ENCODE data around the gene DNASE1L3.
"Not testable (repeated sequence)": the region's sequence is repeated elsewhere in the genome, so short reads cannot be mapped to it uniquely, and the experiment has no call there.

The DNASE1L3 gene, protein sequence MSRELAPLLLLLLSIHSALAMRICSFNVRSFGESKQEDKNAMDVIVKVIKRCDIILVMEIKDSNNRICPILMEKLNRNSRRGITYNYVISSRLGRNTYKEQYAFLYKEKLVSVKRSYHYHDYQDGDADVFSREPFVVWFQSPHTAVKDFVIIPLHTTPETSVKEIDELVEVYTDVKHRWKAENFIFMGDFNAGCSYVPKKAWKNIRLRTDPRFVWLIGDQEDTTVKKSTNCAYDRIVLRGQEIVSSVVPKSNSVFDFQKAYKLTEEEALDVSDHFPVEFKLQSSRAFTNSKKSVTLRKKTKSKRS

DNA sequence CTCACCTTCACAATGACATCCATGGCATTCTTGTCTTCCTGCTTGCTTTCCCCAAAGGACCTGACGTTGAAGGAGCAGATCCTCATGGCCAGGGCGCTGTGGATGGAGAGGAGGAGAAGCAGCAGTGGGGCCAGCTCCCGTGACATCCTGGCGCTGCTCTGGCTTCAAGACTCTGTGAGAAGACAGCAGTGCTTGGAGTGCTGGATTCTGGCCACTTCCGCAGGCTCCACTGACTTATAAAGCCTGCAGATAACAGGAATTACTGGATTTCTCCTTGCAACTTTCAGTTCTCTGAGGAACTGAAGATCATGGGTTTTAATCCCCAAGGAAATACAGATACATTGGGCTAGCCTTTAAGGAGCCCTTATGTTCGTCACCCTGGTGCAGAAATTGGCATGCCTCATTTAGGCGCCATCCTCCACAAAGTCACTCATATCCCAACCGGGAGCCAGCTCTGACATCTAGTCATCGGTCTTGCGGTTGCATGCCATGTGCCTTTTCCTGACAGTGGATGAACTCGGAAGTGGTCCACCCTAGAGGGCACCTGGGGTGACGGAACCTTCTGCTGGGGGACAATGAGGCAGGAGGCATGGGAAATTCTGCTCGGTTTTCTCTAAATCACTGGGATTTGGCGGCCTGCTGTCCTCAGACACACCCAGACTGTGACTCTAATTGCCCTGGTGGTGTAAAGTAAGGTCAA, at the start of gene DNASE1L3:
TSS of gene DNASE1L3 (minus strand) at position 212 of the 700 bp plus-strand sequence. CDS start at position 146, 66 bp downstream.
- no peak for DNase-seq (ENCODE audit: low read depth, low spot score)

DNA sequence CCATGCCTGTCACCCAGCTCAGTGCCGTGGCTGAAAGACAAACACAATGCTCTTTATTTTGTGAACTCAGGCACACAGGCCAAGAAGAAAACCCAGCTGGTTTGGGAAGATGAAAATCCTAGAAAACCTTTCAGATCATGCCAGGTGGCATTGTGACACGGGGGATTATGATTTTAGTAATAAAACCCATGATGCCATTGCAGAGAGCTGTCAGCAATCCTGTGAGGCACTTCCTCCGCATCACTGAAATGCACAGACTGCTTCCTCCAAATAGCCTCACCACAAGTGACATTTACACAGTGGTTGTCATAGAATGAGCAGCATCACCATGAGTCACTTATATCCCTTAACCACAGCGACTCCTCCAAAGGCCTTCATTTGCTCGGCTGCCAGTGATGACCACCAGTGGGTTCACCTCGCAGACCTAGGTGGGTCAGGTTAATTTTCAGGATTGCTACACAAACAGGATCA, 49.5 kb upstream of the DNASE1L3 start:
- no peak for DNase-seq (ENCODE audit: low read depth, low spot score)

DNA sequence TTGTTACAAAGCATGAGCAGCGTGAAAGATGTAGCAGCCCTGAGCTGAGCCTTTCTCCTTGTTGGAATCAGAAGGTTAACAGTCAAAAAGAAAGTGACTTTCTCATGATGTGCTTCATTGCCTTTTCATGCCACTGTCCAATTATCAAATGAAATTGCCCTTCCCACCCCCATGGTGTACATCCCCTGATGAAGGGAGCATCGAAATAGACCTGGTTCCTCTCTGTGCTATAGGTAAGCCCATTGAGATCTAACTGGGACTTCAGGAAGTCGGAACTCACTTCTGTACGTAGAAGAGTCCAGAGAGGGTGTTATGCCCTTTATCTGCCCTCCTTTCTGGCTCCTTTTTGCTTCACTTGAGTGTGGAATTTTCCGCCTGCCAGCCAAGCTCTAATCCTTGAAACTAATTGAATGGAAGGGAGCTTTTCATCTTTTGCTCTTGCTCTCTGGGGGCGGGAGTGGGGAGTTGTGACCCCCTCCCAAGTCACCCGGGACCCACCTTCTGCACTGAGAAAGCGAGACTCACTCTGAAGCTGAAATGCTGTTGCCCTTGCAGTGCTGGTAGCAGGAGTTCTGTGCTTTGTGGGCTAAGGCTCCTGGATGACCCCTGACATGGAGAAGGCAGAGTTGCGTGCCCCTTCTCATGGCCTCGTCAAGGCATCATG, 47.8 kb upstream of the DNASE1L3 start:
- no peak for DNase-seq (ENCODE audit: low read depth, low spot score)

DNA sequence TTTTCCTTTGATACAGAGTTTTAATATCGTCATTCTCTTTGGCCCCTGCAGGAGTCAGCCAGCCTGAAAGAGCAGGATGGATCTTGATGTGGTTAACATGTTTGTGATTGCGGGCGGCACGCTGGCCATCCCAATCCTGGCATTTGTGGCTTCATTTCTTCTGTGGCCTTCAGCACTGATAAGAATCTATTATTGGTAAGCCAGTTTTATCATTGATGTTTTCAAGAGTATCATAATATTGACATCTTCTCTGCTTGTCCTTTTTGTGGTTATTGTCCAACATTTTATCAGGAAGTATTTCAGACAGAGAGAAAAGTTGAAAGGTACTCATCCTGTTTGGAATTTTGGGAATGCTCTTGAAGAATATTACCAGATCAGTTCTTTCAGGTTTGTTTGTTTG, 45.7 kb upstream of the DNASE1L3 start:
- DNase-seq (ENCODE audit: low read depth, low spot score) = no peak

DNA sequence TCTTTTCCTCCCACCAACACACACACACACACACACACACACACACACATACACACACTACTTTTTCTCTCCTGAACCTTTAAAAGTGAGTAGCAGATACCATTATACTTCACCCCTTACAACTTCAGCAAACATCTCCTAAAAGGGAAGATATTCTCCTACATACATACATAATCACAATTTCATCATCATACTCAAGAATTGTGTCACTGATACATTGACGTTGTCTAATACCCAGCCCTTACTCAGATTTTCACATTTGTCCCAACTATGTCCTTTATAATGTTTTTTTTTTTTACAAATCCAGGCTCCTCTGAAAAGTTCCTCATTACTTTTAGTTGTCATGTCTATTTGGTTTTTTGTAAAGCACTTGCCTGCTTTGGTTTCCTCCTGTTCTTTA, 45.3 kb upstream of the DNASE1L3 start:
- DNase-seq (ENCODE audit: low read depth, low spot score) = no peak

DNA sequence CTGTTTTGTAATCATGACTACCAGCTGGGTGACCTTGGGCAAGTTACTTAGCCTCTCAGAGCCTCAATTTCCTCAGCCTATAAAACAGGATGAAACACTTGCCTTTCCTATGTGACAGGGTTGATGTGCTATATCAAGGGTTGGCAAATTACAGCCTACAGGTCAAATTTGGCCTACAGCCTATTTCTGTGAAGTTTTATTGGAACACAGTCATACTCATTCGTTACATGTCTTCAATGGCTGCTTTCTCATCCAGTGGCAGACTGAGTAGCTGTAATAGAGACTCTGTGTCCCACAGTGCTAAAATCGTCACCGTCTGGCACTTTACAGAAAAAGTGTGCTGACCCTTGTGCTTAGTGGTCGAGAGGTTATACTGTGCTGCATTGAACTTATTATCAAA, 43.4 kb upstream of the DNASE1L3 start:
- no peak for DNase-seq (ENCODE audit: low read depth, low spot score)

DNA sequence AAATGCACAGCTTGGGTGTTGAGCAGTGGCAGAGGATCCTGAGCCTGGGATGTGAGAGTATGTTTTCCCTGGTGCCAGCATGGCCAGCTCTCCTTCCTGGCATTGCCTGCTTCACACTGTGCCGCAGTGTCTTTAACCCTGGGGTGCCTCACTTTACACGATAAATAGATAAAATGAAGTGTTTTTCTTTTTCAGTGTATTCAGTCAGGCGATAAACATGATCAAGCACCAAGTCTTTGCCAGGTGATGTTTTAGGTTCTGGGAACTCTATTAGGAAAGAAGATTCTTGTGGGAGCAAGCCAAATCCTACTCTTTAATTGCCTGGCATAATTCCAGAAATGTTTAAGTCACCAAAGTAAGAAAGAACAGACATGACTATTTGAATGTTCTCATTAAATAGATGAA, 40.9 kb upstream of the DNASE1L3 start:
- DNase-seq (ENCODE audit: low read depth, low spot score) = no peak

DNA sequence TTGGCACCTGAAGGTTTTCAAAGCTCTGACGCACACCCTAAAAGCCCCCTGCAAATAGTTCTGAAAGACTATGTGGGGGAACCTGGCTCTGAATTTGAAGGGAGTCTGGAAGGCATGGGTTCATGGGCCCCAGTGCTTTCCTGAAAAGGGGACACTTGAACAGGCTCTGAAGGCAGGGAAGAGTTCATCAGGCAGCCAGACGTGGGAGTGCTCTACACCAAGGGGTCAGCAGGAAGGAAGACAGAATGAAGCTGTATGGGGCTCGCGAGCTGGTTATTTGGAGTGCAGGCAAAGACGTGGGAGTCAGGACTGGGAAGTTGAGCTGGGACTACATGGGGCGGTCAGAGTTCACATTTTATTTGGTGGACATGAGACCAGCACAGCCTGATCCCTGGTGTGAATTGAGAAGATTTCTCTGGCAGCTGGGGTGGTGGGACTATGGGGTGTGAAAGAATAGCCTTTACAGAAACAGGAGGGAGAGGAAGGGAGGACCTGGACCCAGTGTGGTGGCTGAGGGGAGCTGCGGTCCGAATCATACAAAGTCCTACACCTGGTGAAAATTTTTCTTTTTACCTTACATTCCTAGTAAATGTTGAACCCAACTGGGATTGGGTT, 39.4 kb upstream of the DNASE1L3 start:
- DNase-seq (ENCODE audit: low read depth, low spot score) = no peak

DNA sequence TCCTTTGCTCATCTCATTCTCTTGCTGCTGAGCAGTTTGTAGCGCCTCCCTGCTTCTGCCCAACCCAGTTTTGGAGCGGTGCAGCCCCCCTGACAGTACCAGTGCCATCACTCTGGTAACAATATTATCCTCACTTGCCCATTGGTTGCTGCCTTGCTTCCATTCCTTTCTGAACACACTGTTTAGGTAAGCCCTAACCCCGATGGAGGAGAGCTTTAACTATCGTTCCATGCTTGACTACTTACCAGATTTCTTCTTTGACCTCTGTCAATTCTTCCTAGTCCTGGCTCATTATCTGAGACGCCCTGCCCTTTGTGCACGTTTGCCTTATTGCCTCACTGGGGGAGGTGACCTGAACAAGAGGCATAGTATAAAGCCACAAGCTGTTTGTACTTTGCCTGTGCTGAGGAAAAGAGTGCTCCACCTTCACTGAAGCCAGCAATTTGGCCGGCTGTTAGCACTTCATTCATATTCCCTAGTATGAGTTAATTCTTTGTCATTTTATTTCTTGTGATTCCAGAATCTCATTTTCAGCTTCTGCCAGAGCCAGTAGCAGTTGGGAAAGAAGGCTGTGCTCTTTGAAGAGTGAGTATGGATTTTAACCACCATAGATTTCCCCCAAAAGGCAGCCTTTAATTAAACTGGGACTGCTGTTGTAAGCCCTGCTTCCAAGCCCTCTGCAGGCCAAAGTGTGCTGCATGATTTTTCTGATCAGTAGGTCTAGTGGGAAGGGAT, 38.8 kb upstream of the DNASE1L3 start:
- no peak for DNase-seq (ENCODE audit: low read depth, low spot score)

DNA sequence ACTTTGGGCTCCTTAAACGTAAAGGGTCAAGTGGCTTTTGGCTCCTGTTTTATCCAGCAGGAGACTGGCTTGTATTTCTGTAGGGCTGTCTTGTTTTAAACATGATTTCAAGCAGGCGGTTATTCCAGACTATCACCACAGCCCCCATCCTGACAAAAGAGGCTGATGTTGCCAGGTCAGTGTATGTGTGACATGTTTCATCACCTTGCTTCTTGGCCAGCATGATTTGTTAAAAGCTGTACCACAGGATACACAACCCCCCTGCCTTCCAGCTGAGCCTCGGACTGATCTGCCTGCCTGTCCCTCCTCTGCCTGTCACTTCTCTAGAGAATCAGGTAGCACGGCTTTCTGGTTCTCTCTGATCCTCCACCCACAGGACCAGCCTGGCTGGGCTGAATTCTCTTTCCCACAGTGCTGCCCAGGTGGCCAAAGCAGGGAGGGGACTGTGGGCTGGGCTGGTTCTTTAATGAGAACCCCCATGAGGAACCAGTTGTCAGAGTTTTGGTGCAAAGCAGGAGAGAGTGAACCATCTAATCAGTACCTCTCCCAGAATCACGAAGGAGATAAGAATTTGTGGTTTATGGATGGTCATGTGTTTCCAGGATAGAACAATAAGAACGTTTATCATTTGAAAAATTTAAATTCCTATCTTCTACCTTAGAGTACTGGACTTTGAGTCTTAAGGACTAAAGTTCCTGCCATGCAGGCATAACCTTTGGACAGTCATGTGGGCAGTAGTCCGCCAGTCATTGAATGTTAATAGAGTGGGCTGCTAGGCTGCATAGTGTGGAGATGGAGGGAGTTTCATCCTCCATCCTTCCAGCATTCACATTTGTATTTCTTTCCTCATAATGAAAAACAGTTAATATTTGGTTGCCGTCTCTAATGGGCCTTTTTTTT, 35.6 kb upstream of the DNASE1L3 start:
- DNase-seq (ENCODE audit: low read depth, low spot score) = no peak

DNA sequence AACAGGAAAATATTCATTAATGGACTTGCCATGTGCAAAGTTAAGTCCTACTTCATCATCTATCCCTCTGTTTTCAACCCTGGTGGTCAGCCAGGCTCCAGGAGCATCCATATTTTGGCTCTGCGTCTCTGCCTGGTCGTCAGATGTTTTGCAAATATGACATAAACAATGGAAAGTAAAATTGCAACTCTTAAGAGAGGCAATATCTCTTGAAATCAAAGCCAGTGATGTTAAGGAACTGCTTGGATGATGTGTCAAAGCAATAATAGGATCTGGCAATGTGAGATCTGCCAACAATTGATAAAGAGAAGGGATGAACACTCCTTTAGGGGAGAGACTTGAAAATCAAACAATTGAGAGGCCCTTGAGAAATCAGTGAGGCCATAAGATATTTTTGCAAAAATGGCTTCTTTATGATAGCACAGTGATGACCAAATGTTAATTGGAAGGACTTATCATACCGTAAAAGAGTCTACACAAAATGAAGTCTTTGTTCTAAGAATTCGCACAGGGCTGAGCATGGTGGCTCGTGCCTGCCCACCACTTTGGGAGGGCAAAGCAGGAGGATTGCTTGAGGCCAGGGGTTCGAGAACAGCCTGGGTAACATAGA, 33.3 kb upstream of the DNASE1L3 start:
- no peak for DNase-seq (ENCODE audit: low read depth, low spot score)

DNA sequence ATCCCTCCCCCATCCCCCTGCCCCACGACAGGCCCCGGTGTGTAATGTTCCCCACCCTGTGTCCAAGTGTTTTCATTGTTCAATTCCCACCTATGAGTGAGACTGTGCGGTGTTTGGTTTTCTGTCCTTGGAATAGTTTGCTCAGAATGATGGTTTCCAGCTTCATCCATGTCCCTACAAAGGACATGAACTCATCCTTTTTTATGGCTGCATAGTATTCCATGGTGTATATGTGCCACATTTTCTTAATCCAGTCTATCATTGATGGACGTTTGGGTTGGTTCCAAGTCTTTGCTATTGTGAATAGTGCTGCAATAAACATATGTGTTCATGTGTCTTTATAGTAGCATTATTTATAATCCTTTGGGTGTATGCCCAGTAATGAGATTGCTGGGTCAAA, 32.1 kb upstream of the DNASE1L3 start:
- DNase-seq (ENCODE audit: low read depth, low spot score) = not testable (repeated sequence)

DNA sequence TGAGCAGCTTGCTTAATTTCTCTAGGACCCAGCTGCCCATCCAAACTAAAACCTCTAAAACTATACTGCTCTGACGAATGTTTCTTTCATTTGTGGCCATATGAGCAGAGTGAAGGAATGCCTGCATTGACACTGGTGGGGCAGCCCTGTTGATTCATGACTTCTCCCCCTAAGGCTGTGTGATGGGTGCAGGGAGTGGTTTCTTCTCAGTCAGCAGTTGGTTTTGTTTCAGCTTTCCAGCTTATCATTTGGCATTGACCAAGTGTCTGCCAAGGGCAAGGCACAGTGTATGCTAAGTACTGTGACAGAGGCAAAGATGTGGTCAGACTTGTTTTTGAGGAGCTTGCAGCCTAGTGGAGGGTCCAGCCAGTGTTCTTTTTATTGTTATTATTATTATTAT, 31.6 kb upstream of the DNASE1L3 start:
- DNase-seq (ENCODE audit: low read depth, low spot score) = no peak

DNA sequence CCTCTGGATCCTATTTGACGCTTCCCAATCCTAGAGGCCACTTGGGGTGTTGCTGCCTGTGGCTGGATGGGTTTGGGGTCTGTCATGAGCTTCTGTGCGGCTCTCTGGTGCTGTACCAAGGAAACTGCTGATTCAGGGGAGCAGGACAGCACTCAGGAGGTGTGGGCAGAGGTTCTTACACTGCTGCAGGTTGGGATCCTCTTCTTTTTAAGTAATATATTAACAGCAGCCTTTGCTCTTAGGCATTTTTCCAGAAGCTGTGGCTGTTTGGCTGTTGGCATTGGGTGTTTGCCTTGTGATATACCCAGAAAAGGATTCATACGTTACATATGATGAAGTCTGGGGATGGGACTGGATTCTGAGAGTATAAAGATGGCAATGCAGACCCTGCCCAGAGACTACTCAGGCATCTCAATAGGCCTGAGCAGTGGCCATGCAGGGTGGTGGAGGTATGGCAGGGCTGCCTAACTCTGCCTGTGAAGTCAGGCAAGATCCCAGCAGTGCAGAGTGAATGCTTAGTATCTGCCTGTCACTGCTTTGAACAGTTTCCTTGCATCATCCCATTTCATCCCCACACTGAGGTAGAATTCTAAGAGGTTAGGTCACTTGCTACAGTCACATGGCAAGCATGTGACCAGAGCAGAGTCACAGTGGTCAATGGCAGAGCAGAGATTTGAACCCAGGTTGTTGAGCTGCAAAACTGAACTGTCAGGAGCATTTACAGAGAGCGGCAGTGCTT, 30.7 kb upstream of the DNASE1L3 start:
- no peak for DNase-seq (ENCODE audit: low read depth, low spot score)

DNA sequence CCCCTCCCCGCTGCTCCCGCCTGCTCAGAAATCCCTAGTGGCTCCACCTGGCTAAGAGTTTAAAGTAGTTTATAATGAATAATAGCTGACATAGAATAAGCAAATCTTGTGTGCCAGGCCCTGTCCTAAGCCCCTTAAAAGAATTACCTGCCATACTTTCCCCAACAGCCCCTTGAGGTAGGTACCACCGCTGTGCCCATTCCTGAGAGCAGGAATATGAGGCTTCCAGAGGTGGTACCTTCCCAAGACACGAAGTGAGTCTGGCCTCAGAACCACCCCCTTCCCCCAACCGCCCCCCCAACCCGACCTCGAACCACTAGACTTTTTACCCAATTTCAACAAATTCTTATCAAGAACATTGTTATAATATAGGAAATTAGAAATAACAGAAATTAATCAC, 28.1 kb upstream of the DNASE1L3 start:
- no peak for DNase-seq (ENCODE audit: low read depth, low spot score)

DNA sequence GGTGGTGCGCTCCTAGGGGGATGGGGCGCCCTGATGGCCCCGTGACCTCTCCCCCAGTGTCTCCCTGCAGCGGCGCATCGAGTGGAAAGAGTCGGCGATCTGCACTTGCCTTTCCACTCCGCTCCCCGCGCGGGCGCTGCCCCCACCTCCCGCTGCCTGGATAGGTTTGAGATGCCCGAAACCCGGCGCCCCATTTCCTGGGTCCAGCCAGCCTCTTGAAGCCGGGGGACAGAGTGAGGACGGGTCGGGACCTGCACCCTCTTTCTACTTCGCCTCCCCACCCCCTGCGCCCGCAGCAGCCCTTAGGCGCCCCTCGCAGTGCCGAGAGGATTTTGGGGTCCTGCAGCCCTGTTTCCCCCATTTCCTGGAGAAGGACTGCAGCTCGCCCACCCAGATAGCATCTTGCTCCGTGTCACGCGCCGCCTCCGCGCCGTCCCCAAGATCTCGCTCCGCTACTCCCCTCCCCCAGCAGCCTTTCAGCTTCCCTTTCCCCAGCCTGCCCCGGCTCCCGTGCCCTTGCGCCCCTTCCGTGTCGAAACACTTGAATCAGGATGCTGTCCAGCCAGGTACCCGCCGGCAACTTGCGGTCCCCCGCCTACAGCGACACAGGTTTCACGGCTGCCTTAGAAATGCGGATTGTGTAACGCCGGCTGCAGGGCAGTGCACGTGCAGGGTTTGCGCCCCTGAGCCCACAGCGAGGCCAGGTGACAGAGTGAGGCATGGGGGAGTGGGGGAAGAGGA, 27.3 kb upstream of the DNASE1L3 start:
- no peak for DNase-seq (ENCODE audit: low read depth, low spot score)

DNA sequence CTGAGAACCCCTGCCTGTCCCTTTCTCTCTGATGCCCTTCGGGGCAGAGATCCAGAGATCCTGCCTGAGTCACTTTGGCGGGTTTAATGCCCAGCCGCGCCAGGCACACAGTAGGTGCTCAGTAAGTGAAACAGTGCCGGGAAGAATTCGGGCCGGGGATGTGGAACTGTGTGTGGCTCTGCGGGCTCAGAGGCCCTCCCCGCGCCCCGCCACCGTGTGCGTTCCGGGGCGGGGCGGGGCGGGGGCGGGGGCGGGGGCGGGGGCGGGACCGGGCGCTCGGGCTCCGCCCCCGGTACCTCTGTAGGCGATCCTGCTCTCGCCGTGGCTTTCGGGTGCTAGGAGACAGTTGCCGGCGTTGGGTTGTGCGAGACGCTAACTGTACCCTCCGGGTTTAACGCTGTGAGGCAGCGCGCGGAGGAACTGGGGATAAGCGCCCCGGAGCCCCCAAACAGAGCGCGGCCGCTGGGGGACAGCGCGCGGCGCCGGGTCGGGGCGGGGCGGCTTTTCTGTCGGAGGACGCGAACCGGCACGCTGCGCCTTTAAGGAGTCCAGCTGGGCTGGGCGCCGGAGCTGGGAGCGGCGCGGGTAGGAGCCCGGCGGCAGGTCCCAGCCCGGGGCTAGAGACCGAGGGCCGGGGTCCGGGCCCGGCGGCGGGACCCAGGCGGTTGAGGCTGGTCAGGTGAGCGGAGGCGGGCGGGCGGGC, 26.6 kb upstream of the DNASE1L3 start, which contains the start of gene ABHD6:
TSS of gene ABHD6 (plus strand) at position 555 of the 703 bp plus-strand sequence. CDS start 18,795 bp downstream, outside the sequence.
- DNase-seq (ENCODE audit: low read depth, low spot score) = peak; percentile 57

Data from activated naive CD8-positive, alpha-beta T cell treated with anti-CD3 and anti-CD28 coated beads, Interleukin-2, amount 50 U/mL, for 16 hours (primary cell).